ENCODE measurements around the gene POLR3E.

POLR3E gene

GRCh38 chr16:22329199-22329695, 32.0 kb downstream of the POLR3E start:
- TF ChIP-seq CTCF (conservative IDR thresholded peaks at IDR 0.05), result no peak
- no peak for TF ChIP-seq ZFX (IDR thresholded peaks at IDR 0.05)
- H3K27ac ChIP-seq, result no peak overlapping the region

GRCh38 chr16:22330326-22330725, 33.1 kb downstream of the POLR3E start:
- TF ChIP-seq CTCF (conservative IDR thresholded peaks at IDR 0.05), result no peak
- TF ChIP-seq ZFX (IDR thresholded peaks at IDR 0.05), result no peak
- H3K27ac ChIP-seq, result no peak overlapping the region

- no peak for TF ChIP-seq CTCF (conservative IDR thresholded peaks at IDR 0.05)
- TF ChIP-seq ZFX (IDR thresholded peaks at IDR 0.05), result no peak
- H3K27ac ChIP-seq, result no peak overlapping the region
Observed at GRCh38 chr16:22333457-22333994, 36.3 kb downstream of the POLR3E start.

- H3K27ac ChIP-seq, result no peak overlapping the region
- TF ChIP-seq CTCF (conservative IDR thresholded peaks at IDR 0.05) (no peak), ZFX (IDR thresholded peaks at IDR 0.05) (no peak)
Observed at GRCh38 chr16:22335668-22336246, 38.5 kb downstream of the POLR3E start.

GRCh38 chr16:22336581-22336980, 39.4 kb downstream of the POLR3E start:
- H3K27ac ChIP-seq, result no peak overlapping the region
- no peak for TF ChIP-seq CTCF (conservative IDR thresholded peaks at IDR 0.05)
- no peak for TF ChIP-seq ZFX (IDR thresholded peaks at IDR 0.05)

- no peak overlapping the region for H3K27ac ChIP-seq
- TF ChIP-seq ZFX (IDR thresholded peaks at IDR 0.05), result no peak
Observed at GRCh38 chr16:22337045-22337444, 39.8 kb downstream of the POLR3E start.

- no peak overlapping the region for H3K27ac ChIP-seq
- TF ChIP-seq CTCF (conservative IDR thresholded peaks at IDR 0.05) (no peak), ZFX (IDR thresholded peaks at IDR 0.05) (no peak)
Observed at GRCh38 chr16:22337849-22338635, 40.8 kb downstream of the POLR3E start.

Measured in C4-2B (cell line).